HL-60 (cell line): ENCODE measurements around the gene RSPH6A.

Source experiments
- CTCF ChIP-seq: IDR thresholded peaks from one replicate; pipeline ENCODE4 v1.5.1; 2011; ENCODE audit warnings: low read length, control low read depth, inconsistent platforms; ENCODE audit not compliant: insufficient read depth
- POLR2AphosphoS5 ChIP-seq: IDR thresholded peaks from 2 replicates; pipeline ENCODE4 v1.6.1; 2012; ENCODE audit warnings: low read depth
- REST ChIP-seq: IDR thresholded peaks from 2 replicates; pipeline ENCODE4 v1.6.1; 2012; ENCODE audit warnings: low read depth; ENCODE audit not compliant: insufficient replicate concordance

DNA sequence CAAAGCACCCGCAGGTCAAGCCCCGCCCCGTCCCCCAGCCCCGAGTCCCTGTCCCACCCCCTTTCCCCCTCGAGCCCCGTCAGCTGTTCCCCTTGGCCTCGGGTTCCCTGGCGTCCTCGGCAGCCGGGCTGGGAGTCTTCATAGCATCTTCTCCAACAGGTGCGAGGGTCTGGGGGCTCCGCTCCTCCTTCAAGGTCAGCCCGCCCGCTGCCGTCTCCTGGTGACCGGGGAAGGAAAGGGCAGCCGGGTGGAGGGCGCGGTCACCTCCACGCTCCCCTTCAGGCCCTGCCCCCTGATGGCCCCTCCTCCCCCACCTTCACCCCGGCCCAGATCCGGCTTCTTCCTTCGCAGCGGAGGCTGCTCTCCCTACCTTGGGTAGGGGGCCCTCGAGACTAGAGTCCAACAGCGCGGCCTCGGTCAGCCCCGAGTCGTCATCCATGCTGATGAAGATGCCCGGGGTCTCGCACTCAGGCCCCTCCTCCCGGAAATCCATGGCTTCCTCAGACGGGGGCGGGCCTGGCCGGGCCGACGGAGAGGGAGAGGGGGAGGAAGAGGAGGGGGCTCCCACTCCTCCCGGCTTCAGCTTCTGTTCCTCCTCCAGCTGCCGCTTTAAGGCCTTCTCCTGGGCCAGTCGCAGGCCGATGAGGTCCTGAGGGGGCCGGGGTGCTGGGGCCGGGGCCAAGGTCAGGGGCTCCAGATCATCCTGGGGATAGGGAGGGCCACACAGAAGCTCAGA is 541 bp upstream of the RSPH6A start:
- TF ChIP-seq CTCF (no peak), POLR2AphosphoS5 (no peak), REST (no peak)
